Measurements from ENCODE around the gene BPIFB2.

Gene BPIFB2

DNA sequence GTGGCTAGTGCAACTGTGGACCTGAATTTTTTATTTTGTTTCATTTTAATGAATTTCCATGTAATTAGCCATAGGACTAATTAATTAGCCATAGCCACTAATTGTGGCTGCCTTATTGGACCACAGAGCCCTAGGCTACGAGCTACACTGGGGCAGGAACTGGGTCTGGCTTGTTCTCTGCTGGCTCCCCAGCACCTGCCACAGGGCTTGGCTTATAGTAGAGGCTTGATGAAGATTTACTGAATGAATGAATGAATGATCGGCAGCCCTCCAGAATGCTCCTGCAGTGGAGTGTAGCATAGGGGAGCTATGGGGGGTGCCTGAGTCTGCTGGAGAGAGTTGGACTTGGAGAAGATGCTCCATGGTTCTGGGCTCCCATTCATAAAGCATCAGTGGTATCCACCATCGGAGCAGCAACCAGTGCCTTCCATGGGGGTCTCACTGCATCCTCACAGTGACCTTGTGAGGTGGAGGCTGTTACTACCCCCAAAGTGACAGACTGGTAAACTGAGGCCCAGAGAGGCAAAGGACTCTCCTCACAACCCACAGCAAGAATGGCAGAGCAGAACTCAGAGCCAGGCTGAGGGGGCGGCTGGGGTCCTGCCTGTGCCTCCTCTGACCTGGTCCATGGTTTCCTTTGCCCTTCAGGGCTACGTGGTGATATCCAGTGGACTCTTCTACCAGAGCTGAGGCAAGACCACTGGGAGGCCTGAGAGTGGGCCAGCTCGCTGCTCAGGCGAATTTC lies 15.4 kb downstream of the BPIFB2 start:
- no peak for DNase-seq

DNA sequence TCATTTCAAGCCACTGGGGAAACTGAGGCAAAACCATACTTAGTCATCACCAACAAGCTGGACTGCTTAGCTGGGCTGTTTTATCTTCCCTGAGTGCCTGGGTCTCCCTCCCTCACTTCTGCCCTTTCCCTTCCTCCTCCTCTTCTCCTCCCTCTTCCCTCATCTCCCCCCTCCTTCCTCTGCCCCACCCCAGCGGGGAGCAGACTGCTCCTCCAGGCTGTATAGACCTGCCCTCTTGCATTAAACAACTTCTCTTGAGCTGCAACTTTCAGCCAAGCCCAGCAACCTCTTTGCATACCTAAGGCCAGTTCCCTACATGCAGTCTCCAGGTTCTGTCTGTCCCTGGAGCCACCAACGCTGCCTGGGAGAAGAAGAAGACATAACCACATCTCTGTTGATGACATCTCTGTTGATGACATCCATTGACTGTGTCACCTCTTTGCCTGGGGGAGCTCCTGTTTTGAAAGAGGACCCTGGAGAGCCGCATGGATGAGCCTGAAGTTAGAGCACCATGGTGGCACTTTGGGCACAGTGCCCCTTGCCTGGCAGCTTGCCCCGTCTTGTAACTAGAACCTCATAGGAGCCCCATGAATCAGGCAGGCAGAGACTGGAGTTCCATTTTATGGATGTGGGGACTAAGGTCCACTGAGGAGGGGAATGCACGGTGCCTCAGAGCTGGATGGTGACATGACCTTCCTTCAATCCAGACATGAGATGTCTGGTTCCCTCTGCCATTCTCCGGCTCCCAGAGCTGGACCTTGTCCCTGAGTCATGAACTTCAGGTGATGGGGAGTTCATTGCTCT lies 16.1 kb downstream of the BPIFB2 start:
- DNase-seq: no peak

DNA sequence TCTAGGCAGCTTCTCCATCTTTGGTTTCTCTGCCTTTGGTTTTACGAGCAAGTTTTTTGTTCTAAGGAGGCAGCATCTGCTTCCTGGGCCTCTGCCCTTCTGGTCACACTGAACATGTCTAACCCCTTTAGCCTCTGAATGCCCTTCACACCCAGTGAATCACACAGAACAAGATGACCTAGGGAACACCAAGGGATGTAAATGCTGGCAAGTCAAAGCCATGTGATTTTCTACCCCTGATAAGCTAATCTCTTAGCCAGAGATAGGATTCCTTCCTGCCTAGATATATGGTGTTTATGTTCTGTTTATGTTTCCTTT lies 16.7 kb downstream of the BPIFB2 start:
- no peak for DNase-seq

DNA sequence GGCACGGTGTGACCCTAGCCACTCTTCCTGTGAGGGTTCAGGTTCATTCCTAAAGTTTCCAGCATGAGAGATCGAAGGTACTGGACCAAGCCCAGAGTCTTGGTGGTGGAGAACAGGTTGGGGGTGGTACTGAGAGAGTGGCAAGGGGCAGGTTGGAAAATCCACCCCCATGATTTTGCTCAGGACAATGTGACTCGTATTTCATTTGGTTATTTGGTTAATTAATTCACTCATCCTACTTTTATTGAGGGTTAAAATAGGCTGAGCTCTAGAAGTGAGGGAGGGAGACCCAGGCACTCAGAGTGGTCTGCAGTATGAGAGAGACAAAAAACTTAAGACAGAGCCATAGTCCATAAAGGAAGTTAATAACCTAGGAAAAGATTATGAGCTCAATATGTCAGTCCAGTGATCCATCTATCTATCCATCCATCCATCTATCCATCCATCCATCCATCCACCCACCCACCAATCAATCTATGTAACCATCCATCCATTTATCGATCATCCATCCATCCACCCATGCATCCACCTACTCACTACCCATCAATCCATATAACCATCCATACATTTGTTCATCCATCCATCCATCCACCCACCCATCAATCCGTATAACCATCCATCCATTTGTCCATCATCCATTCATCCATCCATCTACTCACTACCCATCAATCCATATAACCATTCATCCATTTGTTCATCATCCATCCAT lies 17.3 kb downstream of the BPIFB2 start:
- DNase-seq: no peak

DNA sequence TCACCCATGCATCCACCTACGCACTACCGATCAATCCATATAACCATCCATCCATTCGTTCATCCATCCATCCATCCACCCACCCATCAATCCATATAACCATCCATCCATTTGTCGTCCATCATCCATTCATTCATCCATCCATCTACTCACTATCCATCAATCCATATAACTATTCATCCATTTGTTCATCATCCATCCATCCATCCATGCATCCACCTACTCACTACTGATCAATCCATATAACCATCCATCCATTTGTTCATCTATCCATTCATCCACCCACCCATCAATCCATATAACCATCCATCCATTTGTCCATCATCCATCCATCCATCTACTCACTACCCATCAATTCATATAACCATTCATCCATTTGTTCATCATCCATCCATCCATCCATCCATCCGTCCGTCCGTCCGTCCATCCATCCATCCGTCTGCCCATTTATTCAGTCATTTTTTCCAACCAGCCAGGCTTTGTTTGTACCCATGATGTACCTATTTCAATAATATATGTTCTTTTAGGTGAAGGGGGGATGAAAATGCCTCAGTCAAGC lies 17.9 kb downstream of the BPIFB2 start:
- DNase-seq: no peak

DNA sequence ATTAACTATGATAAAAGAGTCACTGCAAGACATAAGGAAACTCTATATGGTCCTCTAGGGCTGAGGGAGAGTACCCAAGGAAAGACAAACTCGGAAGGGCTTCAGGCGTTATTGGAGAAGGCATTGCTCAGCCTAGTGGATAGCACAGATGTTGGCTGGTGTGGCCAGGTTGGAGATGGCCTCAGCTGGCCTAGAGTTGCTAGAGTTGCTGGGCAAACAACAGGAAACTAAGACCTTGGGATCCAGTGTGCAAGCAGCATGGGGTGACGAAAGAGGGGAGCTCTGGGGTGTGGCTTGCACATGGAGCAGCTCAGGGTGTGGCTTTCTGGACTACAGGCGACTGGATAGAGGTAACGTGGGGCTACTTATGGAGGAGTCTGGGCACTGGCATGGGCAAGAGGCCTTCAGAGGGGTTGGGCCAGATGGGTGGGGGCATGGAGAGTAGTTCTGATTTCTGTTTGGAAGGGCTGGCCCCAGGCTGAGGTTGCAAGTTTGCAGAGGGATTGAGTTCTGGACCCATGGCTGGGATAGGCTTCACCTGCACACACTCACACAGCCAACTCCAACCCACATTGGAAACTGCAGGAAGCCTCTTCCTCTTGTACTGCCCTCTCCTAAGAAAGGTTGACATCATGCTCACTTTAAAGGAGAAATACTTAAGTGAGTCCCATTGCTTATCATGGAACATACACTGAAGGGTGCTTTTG lies 18.7 kb downstream of the BPIFB2 start:
- DNase-seq: no peak

DNA sequence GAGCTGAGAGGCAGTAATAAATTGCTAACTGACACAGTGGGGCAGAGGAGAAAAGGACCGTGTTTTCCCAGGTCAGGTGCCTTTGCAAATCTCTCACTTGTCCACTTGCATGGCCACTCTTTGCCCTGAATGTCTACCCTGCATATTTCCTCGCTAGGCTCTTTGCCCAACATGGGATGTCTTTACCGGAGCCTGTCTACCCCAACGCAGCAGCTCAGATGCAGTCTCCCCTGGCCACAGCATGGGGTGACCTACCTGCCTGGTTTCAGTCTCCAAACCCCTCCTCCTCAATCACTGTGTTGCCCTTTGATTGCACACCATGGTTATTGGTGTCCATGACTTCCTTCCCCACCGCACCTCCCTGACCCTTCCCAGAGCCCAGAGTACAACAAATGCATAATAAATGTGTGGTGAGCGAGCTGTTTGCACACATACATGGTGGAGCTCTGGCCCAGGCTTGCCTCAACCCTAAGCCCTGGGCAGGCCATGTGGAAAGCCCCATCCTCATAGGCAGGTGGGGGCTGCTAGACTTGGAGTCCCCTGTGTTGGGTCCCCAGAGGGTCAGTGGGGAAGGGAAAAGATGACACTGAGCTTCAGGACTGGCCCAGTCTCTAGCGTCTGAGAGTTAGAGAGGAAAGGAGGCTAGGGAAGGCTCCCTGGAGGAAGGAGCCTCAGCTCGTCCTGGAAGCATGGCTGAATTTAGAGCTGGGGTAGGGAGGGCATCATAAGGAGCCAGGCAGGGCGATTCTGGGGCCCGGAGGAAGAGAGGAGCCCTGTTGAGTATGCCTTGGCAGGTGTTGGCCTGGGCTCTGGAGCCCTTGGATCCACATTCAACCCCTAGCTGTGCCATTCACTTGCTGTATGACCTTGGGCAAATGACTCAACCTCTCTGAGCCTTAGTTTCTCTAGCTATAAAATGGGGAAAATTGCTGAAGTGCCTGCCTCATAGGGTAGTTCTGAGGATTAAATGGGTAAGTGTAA lies 19.6 kb downstream of the BPIFB2 start:
- DNase-seq: no peak

DNA sequence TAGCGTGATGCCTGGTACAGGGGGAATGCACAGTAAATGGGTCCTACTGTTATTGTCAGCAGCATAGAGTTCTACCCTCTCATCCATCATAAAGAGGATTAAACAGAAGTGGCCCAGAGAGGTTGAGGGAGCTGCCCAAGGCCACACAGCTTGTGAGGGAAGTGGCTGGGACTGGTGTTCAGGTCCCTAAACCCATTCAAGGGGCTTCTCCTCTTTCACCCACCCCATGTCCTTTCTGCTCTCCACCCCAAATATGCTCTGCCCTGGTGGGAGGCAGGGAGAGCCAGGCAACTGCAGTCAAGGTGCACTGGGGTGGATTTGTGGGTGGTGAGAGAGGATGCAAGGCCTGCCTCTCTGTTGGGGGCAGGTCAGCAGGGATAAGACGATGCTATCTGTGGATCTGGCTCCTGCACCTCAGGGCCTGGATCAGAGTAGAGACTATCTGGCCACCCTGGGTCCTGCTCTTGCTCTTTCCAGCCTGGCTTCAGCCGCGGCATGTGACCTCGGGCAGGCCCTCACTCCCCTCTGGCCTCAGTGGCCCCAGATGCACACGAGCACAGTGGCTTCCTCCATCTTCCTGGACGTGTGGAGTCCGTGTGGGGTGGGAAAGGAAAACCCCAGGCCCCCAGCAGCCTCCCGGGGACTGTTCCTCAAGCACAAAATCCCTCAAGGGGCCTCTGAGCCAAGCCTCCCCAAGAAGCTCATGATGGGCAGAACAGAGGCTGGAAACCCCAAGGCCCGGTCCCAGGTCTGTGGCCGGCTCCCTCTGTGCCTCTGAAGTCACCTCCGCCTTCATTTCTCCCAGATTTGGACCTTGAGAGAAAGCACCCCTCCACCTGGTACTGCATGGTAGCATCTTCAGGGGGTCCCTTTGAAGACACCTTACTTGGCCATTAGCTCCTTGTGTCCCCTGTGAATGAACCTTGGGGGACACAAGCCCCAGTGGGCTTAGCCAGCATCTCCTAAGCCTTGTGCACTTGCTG lies 20.6 kb downstream of the BPIFB2 start:
- no peak for DNase-seq

DNA sequence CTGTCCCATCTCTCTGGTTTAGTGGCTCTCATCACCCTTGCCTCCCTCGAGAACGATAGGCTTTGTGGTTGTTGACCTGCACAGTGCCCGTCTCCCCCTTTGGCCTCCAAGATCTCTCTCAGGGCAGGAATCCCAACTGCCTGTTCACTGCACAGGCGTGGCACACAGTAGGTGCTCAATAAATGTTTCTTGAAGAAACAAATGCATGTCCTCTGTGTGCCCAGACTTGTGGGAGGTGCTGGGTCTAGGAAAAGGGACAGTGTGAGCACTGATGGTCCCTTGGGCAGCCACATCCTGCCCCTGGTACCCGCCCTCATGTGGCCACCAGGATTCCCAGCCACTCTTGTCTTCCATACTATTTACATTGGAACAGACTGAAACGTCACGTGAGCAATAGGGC lies 21.4 kb downstream of the BPIFB2 start:
- no peak for DNase-seq

DNA sequence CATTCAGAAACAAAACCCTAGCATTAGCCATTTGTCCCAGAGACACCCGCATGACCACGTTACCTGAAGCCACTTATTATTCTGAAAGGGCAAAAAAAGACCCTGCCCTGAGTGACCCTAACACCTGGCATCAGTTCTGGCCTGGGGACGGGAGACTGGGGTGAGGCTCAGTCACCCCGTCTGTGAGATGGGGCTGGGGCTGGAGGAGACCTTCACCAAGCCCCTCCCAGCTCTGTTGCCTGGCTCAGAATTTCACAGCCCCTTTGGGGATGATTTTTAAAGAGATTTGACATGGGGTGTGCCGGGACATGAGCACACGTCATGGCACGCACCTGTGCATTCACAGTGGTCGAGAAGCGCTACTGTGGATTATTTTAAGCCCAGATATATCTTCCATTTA lies 22.6 kb downstream of the BPIFB2 start:
- DNase-seq: no peak

DNA sequence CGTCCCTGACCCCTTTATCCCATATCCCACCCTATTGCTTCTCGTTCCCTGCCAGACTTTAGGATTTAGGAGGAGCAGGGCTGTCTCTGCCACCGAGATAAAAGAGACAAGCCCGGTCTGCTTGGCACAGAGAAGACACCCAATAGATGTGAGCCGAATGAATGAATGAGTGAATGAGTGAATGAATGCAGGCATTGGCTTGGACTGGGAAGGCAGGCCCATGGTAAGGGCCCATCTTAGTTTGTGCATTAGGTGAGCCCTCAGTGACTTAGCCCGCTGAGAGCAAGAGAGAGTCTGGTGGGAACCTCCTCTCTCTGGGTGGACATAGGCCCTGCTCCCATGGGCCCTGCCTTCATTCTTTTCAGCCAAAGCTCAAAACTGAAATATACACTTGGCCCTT lies 23.1 kb downstream of the BPIFB2 start:
- DNase-seq: no peak

DNA sequence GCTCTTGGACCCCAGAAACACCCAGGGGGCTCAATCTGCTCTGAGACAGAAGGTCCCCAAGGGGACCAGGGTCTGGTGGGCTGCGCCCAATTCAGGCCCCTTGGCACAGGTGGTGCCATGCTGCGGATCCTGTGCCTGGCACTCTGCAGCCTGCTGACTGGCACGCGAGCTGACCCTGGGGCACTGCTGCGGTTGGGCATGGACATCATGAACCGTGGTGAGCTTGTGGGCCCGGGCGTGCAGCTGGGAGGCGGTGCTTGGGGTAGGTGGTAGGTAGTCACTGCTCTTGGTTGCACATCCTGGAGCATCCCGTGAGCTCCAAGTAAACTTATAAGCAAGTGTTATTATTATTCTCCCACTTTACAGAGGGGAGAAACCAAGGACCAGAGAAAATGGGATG lies 24.0 kb downstream of the BPIFB2 start, which contains the start of gene BPIFB6:
TSS of gene BPIFB6 (plus strand) at position 118 of the 400 bp plus-strand sequence. CDS start at position 118, 0 bp downstream.
- DNase-seq: no peak

DNA sequence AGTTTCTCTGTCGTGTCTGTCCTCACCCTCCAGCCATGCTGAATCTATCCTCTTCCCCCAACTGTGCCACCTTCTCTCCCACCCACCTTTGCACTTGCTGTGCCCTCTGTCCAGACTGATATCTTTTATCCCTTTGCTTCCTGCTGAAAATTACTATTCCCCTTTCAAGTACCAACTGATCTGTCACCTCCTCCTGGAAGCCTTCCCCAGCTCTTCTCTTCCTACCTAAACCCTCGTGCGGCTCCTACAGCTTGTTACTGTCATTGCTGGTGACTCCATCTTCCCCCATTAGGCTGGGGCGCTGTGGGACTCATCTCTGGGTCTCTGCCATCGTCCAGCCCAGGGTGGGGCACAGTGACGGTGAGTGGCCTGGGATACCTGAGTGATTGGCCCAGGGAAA lies 25.1 kb downstream of the BPIFB2 start:
- DNase-seq: no peak

DNA sequence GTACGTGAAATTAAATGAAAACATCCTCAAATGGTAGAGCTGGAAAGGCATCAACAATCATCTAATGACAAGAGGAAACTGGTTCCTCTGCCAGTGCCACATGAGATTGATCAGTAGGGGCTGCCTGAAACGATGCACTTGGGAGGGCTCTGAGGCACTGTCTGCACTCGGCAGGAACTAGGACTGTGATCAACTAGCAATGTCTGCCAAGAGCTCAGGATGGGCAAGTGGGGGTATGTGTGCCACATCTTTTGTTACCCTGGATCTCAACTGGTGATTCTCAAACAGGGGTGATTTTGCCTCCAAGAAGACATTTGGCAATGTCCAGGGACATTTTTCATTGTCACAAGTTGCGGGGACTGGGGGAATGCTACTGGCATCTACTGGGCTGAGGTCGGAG lies 25.9 kb downstream of the BPIFB2 start:
- DNase-seq: no peak

DNA sequence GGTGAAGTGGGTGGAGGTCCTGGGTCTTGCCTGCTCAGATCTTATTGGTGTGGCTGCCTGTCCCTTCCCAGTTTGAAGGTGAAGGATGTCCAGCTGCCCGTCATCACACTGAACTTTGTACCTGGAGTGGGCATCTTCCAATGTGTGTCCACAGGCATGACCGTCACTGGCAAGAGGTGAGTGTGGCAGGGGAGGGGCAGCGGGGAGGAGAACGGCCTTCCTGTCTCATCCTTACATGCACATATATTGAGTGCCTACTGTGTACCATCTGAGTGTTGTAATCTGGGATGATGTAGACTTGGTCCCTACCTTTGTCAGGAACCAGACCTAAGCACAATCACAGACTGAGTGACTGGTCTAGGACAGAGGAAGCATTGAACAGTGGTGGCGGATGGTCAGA lies 26.6 kb downstream of the BPIFB2 start:
- DNase-seq: no peak

DNA sequence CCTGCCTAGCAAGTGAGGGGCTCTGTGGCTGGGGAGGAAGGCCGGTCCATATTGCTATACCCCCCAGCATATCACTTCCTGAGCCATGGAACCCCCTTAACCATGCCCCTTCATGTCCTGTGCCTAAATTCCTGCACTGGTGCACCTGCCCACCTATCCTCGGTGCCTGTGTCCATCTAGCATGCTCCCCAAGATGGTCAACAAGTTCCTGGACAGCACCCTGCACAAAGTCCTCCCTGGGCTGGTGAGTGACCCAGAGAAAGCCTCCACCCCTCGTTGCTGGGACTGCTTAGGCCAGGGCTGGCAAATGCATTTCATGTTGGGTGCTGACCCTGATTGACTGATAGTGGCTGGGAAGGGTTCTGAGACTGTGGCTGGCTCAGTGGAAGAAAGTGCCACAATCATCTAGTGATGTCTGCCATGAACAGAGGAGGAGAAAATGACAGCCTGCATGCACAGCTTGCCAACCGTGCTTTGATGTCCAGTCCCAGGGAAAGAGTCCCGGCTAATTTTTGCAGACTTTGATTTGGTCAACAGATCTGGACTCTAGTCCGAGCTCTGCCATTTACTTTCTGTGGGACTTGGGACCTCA lies 27.5 kb downstream of the BPIFB2 start:
- no peak for DNase-seq

DNA sequence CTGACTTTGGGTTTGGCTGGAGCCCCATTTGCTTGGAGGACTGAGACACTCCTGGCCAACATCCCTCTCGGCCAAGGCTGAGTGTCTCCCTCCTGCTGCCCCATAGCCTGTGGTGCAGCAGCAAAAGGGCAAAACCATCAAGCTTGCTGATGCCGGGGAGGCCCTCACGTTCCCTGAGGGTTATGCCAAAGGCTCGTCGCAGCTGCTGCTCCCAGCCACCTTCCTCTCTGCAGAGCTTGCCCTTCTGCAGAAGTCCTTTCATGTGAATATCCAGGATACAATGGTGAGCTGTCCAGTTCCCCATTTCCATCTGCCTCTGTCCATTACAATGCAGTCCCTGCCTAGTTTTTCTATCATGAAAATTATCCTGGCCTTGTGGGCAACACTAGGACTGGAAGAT lies 30.0 kb downstream of the BPIFB2 start:
- DNase-seq: no peak

DNA sequence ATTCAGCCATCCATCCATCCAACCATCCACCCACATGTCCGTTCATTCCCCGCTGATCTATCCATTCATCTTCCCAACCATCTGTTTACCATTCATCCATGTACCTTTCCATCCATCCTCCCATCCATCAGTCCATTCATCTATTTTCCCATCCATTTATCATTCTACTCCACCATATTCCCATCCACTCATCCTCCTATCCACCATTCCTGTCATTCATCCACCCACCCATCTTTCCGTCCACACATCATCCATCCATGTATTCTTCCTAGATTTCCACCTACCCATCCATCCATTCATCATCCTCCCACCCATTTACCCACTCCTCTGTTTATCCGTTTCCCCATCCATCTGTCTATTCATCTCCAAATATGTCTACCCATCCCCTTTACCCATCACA lies 30.7 kb downstream of the BPIFB2 start:
- DNase-seq: no peak

DNA sequence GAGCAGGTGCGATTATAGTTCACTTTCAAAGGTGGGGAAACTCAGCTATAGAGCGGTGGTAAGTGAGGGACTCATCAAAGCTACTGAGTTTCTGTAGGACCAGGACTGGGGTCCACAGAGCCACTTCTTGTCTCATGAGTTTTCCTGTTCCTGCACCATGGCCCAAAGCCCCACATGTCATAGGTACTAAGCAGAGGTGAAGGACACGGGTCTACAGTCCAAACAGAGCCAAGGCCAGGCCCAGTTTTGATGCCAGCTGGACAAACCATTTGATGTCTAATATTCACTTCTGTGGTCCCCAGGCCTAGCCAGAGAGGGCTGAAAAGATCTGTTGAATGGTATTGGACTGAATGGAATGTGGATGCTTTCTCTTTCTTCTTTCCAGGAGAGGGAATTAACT lies 34.9 kb downstream of the BPIFB2 start:
- no peak for DNase-seq

Data from activated T-cell treated with anti-CD3 and anti-CD28 coated beads for 4 hours (primary cell).